ENCODE results near the gene MAX.
"Not testable (repeated sequence)": the region's sequence is repeated elsewhere in the genome, so short reads cannot be mapped to it uniquely, and the experiment has no call there.

The MAX gene

DNA sequence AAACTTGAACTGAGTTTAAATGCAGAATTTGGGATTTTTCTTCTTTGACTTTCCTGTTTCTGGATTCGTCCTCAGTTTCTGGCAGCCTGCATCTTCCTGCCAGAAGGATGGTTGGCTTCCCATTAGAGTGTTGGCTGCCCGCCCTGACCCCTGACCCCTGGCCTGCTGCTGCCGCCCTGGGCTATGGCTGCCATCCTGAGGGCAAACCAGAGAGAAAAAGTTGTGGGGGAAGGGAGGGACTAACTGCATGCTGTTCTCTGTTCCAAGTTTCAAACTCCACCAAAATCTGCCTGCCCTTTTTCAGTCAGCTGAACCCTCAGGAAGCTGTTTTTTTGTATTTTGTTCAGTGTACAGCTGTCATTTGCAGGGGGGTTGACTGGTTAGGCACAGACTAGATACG lies 67.3 kb downstream of the MAX start:
- peak; percentile 61 for DNase-seq (ENCODE audit: low read depth)

DNA sequence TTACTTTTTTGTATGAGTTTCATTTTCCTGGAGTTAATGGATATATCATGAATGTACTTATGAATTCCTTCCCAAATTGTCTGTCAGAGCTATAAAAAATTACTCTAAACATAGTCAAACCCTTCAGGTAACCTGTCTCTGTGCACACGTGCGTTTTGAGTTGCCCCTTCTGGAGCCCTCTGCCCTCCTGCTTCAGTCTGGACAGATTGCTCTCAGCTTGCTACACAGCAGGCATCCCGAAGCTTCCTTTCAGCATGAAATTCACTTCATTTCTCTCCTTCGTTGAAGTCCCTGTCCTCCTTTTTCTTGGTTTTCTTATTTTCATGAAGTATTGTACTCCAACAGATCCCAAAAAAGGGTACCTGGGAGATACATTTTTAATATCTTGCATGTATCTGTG lies 68.3 kb downstream of the MAX start:
- no peak for DNase-seq (ENCODE audit: low read depth)

DNA sequence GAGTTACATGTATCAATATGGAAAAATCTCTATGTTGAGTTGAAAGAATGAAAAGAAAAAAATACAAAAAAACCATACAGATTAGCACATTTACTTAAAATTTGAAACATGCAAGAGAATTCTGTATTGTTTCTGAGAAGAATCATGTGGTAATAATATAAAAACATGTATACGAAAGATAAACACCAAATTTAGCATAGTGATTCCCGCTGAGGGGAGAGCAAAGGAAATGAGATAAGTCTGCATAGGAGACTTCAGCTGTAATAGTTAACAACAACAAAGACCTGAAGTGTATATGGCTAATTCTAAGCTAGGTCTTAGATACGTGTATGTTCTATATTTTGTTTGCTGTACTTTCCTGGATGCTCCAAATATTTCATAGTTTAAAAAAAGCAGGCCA lies 69.1 kb downstream of the MAX start:
- DNase-seq (ENCODE audit: low read depth), result no peak

DNA sequence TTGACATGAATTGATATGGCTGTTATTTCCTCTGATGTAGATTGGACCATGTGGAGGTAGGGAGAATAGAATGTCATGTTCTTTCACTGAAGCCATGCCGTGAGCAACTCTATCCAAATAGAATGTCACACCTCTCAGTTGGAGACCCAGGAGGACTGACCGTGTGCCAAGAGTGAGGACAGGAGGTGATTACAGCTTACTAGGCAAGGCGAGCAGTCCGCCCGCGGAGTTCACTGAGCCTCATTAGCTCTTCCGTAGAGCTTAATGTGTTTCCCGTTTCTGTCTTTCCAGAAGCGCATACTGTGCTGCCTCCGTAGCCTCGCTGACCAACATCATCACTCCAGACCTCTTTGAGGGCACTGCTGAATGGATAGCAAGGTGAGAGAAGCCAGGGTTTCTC lies 70.0 kb downstream of the MAX start:
- DNase-seq (ENCODE audit: low read depth), result no peak

DNA sequence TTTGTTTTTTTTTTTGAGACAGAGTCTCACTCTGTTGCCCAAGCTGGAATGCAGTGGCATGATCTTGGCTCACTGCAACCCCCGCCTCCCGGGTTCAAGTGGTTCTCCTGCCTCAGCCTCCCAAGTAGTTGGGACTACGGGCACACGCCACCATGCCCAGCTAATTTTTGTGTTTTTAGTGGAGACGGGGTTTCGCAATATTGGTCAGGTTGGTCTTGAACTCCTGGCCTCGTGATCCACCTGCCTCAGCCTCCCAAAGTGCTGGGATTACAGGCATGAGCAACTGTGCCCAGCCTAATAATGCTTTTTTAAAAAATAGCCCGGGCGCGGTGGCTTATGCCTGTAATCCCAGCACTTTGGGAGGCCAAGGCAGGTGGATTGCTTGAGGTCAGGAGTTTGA lies 71.0 kb downstream of the MAX start:
- not testable (repeated sequence) for DNase-seq (ENCODE audit: low read depth)

DNA sequence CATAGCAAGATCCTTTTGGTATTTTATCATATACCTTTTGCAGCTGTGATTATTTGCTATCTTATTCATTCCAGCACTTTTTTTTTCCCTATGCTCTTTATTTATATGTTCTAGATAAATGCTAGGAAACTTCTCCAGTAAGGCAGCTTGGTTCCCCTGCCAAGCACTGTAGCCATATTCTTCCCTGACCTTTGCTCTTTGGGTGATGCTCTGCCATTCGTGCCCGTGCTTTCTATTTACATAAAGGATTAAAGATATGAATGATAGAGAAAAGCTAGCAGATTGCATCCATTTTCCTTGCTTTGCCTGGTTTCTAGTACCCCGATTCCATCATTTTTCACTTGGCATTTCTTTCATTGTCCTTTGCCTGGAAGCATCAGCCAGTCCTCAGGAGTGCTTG lies 73.4 kb downstream of the MAX start:
- DNase-seq (ENCODE audit: low read depth), result no peak

DNA sequence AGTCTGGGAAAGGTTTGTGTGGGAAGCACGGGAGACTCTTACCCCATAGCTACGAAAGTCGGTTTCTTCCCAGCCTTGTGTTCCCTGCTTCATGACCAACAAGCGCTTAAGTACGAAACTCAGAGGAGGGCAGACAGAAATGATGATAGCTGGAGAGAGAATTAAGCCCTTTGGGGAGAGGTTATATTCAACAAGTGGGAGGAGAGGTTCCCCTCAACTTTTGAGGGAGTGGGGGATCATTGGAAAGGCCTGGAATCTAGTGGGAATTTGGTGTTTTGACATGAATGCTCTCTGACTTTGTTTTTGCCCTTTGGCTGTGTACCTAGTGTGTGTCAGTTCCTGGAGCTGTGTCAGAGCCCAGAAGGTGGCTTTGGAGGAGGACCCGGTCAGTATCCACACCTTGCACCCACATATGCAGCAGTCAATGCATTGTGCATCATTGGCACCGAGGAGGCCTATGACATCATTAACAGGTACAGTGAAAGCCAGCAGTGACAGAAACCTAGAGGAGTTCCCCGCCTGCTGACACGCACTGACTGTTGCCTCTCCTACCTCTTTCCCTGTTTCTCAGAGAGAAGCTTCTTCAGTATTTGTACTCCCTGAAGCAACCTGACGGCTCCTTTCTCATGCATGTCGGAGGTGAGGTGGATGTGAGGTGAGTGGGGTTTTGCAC lies 75.1 kb downstream of the MAX start:
- no peak for DNase-seq (ENCODE audit: low read depth)

DNA sequence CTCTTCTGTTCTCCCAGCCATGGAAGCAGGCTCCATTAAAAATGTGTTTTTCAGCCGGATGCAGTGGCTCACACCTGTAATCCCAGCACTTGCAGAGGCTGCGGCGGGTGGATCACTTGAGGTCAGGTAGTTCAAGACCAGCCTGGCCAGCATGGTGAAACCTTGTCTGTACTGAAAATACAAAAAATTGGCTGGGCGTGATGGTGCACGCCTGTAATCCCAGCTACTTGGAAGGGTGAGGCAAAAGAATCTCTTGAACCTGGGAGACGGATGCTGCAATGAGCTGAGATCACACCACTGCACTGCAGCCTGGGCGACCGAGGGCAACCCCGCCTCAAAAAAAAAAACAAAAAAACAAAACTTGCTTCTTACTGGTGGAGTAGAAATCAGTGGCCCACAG lies 75.8 kb downstream of the MAX start:
- no peak for DNase-seq (ENCODE audit: low read depth)

DNA sequence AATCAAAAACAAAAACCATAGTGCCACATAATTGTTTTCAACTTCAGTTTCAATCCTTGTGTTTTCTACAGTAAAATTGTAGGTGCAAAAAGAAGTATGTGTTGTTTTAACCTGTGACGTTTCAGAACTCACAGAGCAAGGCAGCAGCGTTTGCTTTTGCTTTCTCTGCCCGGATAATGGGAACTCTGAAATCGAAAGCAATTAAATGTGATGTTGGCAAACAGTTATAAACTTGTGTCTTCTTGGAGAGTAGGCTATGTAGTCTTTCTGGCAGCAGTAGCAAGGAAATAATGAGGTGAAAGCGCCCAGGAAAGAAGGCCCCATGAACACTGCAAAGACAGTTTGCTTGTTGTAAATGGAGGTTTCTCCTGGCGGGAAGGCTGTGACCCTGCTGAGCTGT lies 76.5 kb downstream of the MAX start:
- DNase-seq (ENCODE audit: low read depth), result no peak
